HG02798 (cell line): Measurements from ENCODE around the gene FAM229A.
"Not testable (repeated sequence)": the region's sequence is repeated elsewhere in the genome, so short reads cannot be mapped to it uniquely, and the experiment has no call there.

Source experiments
- ATAC-seq: cut with Tn5 transposase; IDR thresholded peaks from one replicate; pipeline ENCODE4 v1.9.1; 2021; ENCODE audit warnings: mild to moderate bottlenecking; ENCODE audit not compliant: unreplicated experiment, poor library complexity

FAM229A gene

GRCh38 chr1:32377541-32378220 lies 15.4 kb upstream of the FAM229A start:
- ATAC-seq: no peak

GRCh38 chr1:32376199-32376598 lies 13.9 kb upstream of the FAM229A start:
- ATAC-seq: no peak

GRCh38 chr1:32373996-32374592 lies 11.8 kb upstream of the FAM229A start:
- ATAC-seq: no peak

- ATAC-seq: no peak
These were observed 10.0 kb upstream of the FAM229A start for GRCh38 chr1:32372149-32372756.

GRCh38 chr1:32367912-32368635 lies 5.8 kb upstream of the FAM229A start:
- ATAC-seq: no peak

GRCh38 chr1:32365445-32365844 lies 3.2 kb upstream of the FAM229A start:
- ATAC-seq: no peak

GRCh38 chr1:32364836-32365235 lies 2.6 kb upstream of the FAM229A start:
- ATAC-seq: no peak

GRCh38 chr1:32363713-32364112 lies 1.4 kb upstream of the FAM229A start:
- ATAC-seq: no peak

- no peak for ATAC-seq
These were observed 411 bp downstream of the FAM229A start for GRCh38 chr1:32361674-32362473.

- ATAC-seq: no peak
These were observed 994 bp downstream of the FAM229A start for GRCh38 chr1:32361308-32361673.

GRCh38 chr1:32358435-32358834 lies 3.9 kb downstream of the FAM229A start:
- ATAC-seq: no peak

GRCh38 chr1:32357614-32358013 lies 4.7 kb downstream of the FAM229A start:
- ATAC-seq: no peak

- ATAC-seq: no peak
These were observed 5.8 kb downstream of the FAM229A start for GRCh38 chr1:32356478-32356877.

GRCh38 chr1:32355778-32356177 lies 6.5 kb downstream of the FAM229A start:
- ATAC-seq: not testable (repeated sequence)

- ATAC-seq: no peak
These were observed 8.3 kb downstream of the FAM229A start for GRCh38 chr1:32353886-32354570.

GRCh38 chr1:32353431-32353830 lies 8.9 kb downstream of the FAM229A start:
- ATAC-seq: no peak

- no peak for ATAC-seq
These were observed 9.4 kb downstream of the FAM229A start for GRCh38 chr1:32352831-32353383.

- no peak for ATAC-seq
These were observed 10.0 kb downstream of the FAM229A start for GRCh38 chr1:32352239-32352745.
